Cardiac septum (tissue), 1 donor: ENCODE measurements around the gene FAM222B. TPM values are rescaled to one million over a fixed set of nuclear protein-coding genes. Genes with fewer than 3 reads are reported as not detected.
"Not testable (repeated sequence)": the region's sequence is repeated elsewhere in the genome, so short reads cannot be mapped to it uniquely, and the experiment has no call there.

ENCODE experiments used
- DNase-seq: peaks from one replicate; pipeline ENCODE4 v3.0.0-alpha.2; 2020; ENCODE audit warnings: low spot score
- intact Hi-C: fragments of 100-400 bp; cut with DNase I; formaldehyde crosslinking; loops from one replicate; pipeline ENCODE4 v1.14.0; 2022
- total RNA-seq: library from RNA; stranded (reverse); fragmentation: NEBNext Ultra II Directional; extraction: Animal tissue kit (Norgen Biotek cat#: 25700); gene quantifications from one replicate; pipeline ENCODE4 v1.2.1, GENCODE V29; 2021
- donor health status: DM: no; HTN: no; CAD: no.

Gene FAM222B
- total RNA-seq, 1 donor from 2014 or later = 18.6 TPM

DNA sequence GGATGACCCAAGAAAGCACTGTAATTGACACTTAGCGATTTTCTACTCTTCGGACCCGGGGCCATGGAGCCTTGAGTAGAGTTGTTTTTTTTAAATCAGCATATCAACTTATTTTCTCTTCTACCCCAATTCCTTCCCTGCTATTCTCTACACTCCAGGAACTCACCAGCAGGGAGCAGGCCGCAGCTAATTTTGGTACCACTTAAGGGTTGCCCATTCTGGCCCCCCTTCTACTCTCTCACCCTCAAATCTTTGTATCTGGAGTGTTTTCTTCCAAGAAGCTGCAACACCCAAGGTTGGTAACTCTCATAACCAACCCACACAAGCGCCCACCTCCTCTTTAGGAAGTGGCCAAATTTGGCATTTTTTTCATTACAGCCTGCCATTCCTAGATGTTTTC, 6.7 kb upstream of the FAM222B start:
- intact Hi-C loops = no loop called here
- DNase-seq = no peak

DNA sequence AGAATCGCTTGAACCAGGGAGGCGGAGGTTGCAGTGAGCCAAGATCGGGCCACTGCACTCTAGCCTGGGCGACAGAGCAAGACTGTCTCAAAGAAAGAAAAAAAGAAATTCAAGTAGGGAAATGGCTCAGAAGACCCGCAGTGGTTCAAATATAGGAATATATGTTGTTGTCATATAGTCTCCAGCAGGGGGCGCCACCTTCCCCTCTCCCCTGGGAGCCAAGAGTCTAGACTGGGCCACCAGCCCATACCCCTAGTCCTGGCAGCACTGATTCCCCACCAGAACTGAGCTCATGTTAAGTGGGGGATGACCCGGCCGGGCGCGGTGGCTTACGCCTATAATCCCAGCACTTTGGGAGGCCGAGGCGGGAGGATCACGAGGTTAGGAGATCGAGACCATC, 6.1 kb upstream of the FAM222B start:
- DNase-seq = peak; percentile 82
- intact Hi-C loops = not testable (repeated sequence)

DNA sequence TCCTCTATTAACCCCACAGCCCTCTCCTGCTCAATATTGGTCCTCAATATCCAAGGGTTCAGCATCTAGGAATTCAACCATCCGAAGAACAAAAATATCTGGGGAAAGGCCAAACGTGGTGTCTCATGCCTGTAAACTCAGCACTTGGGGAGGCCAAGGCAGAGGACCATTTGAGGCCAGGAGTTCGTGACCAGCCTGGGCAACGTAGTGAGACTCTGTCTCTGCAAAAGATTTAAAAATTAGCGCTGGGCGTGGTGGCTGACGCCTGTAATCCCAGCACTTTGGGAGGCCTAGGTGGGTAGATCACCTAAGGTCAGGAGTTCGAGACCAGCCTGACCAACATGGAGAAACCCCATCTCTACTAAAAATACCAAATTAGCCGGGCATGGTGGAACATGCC, 4.1 kb upstream of the FAM222B start:
- peak; percentile 29 for DNase-seq
- intact Hi-C loops = not testable (repeated sequence)

DNA sequence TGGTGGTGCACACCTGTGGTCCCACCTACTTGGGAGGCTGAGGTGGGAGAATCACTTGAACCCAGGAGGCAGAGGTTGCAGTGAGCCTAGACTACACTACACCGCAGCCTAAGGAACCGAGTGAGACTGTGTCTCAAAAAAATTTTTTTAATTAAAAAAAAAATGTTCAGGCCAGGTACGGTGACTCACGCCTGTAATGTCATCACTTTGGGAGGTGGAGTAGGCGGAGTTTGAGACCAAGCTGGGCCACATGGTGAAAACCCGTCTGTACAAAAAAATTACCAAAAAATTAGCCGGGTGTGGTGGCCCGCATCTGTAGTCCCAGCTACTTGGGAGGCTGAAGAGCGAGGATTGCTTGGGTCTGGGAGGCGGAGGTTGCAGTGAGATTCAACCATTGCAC, 3.6 kb upstream of the FAM222B start:
- DNase-seq = peak; percentile 4
- intact Hi-C loops = no loop called here

DNA sequence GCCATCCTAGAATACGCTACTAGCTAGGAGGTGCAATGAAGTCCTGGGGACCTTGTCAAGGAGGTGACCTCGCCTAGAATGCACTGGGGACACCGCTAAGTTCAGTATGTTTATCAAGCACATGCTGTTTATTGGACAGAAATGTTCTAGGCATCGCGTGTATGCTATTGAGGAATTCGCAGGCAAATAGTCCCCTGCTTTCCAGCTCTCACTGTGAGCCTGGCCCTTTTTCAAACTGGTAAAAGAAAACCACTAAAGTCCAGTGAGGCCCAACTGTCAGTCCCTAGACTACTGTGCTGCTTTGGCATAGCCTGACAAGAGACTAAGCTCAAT, 1.2 kb upstream of the FAM222B start:
- DNase-seq = no peak
- intact Hi-C loops = loop anchor here (5.0 kb wide), 2 partner anchors 54 to 81 kb away; partner anchors contain the start of gene FLOT2

DNA sequence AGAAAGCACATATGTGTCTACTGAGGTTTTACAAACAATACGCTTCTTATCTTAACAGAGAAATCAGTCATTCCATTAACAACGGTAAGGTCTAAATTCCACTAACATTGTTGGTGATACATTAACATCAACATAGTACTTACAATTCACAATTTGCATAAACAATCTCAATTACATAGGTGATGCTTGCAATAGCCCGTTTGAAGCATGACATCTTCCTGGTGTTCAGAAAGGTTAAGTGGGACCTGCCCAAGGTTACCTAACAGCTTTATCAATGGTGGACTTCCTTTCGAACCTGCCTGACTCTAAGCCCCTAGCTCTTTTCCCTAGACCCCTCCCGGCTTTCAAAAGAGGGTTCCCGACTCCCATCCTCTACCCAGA, 699 bp downstream of the FAM222B start:
- intact Hi-C loops = loop anchor here (5.0 kb wide), 2 partner anchors 55 to 80 kb away; partner anchors contain the start of gene FLOT2
- DNase-seq = no peak

DNA sequence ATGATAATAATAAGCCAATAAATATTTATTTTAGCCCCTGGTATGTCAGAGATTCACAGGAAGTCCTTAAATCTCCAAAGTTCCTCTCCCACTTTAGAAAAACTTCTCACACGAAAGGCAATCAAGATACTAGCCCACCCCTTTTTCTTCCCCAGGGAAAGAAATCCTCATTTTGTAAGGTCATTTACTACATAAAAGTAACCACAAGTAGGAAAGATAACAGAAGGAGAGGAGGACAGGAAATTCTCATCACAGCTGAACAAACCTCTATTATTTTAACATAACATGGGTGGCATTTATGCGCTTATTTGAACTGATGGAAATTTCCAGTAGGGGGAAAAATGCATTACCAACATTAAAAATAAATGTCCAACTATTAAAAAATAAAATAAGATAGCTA, 3.4 kb downstream of the FAM222B start:
- intact Hi-C loops = no loop called here
- DNase-seq = no peak

DNA sequence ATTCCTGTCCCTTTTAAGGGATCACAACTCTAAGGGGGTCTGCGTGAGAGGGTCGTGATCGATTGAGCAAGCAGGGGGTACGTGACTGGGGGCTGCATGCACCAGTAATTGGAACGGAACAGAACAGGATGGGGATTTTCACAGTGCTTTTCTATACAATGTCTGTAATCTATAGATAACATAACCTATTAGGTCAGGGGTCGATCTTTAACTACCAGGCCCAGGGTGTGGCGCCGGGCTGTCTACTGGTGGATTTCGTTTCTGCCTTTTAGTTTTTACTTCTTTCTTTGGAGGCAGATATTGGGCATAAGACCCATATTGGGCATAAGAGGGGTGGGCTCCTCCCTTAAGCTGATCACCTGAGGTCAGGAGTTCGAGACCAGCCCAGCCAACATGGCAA, 6.0 kb downstream of the FAM222B start:
- intact Hi-C loops, DNase-seq: not testable (repeated sequence)

DNA sequence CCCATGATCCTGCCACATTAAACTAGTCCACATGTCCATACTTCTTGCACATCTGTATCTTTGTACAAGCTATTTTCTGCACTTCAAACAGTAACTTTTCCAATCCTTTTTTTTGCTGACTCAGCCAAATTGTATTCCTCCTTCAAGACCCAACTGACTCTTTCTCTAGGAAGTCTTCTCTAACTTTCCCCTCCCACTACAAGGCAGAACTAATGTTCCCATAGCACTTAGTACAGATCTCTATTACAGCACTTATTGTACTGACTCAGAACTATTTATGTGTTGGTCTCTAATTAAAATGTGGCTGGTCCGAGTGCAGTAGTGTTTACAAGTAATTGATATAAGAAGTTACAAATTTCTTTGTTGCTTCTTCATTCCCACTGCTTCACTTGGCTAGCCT, 8.2 kb downstream of the FAM222B start:
- intact Hi-C loops = no loop called here

DNA sequence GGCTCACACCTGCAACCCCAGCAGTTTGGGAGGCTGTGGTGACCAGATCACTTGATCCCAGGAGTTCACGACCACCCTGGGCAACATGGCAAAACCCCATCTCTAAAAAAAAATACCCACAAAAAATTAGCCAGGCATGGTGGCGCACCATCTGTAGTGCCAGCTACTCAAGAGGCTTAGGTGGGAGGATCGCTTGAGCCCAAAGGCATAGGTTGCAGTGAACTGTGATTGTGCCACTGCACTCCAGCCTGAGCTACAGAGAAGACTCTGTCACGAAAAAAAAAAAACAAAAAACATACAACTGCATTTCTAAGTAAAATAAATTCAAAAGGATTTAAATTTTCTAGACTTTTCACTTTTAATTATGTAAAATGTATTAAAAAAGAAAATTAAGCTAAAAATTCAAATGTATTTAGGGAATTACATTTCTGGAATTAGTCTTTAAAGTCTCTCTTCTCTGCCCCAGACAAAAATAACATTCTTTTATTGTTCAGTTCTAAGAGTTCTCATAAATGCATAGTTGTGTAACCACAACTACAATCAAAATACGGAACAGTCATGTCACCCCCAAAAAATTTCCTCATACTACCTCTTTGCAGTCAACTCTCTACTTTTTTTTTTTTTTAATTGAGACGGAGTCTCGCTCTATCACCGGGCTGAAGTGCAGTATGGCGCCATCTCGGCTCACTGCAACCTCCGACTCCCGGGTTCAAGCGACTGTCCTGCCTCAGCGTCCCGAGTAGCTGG, 14.1 kb downstream of the FAM222B start:
- DNase-seq = no peak
- intact Hi-C loops = no loop called here

More for the DNA sequence above, 8.2 kb downstream of the FAM222B start:
- no peak for DNase-seq

DNA sequence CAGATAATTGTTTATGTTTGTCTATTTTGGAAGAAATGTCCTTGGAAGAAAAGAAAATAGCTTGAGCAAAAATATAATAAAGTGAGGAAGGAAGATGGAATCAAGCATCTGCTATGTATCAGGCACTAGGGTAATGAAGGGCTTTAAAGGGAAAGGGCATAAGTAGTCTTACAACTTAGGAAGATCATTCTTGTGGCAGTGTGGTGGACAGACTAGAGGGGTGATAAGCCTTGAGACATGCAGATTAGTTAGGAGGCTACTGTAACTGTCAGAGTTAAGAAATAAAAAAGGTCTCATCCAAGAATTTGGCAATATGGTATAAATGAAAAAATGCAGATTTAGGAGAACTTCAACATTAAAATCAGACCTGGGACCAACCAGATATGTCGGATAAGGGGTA, 14.9 kb downstream of the FAM222B start:
- no peak for DNase-seq
- intact Hi-C loops = no loop called here

DNA sequence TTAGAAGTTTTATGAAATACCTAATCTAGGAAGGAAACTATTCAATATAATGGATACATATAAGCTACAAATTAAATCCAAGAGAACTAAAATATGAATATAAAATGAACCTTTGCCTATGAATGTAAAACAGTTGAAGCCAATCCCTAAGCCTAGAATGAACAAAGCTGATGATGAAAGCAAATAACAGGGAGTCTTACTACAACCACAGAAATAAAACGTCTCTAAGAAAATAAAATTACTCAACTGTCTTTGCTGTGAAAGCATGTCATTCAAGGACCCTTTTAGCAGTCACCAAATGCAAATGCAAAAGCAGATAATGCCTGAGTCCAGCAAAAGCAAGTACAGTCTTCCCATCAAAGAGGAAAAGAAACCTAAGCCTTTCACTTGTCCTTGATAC, 23.0 kb downstream of the FAM222B start:
- intact Hi-C loops = no loop called here
- DNase-seq = no peak

DNA sequence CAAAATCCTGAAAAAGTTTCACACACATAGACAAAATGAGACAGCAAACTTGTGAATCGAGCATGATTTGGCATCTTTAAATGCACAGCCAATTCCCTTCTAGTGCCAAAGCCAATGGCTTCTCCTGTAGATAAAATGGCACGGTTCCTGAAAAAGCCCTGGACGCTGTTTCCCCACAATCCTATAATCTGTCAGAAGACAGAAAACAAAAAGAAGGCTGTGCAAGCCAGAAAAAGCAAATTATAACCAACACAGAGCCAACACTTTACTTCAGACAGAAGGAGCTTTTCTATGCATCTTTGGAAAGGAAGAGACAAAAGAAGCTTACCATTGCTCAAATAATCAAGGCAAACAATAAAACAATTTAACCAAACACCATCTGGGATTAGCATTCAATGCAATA, 23.8 kb downstream of the FAM222B start:
- intact Hi-C loops = no loop called here
- DNase-seq = no peak

DNA sequence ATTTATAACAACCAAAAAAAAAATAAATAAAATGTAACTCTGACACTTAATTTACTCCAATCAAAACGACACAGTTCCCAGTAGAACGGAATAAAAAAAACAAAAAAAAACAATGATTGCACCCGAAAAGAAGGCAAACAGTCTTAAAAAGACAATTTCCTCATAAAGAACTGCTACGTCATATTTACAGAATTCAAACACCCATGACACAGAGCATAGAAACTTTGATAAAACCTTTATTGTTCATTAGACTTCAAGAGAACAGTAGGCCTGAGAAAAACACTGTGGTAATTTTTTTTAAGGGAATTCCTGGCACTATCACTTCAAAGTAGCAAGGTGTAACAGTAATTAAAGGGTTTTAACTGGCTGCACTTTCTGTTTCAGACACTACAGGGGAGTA, 26.1 kb downstream of the FAM222B start:
- DNase-seq = no peak
- intact Hi-C loops = no loop called here

DNA sequence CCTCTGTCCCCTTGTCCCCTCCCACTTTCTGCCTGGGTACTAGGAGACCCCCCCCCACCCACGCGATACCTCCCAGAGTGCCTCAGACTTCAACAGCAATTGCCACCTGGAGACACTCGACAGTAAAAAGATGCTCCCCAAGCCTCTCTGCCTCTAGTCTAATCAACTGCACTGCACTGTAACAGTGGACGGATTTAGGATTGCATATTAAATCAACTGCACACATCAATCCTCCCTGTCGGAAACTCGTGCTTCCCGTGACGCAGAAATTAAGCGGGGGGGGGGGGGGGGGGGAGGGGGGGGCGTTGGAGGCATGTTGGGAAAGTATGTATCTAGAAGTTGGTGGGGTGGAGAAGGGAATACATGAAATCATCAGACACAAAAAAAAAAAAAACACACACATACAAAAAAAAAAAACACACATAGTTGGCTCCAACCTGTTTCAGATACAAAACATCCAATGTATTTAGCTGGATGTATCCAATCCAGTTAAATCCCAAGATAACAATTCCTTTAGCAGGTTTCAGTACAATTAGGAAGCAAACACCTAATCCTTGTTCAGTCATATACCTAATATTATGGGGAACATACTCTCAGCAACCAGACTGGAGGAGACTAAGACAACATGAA, 29.7 kb downstream of the FAM222B start:
- no peak for DNase-seq
- intact Hi-C loops = no loop called here

DNA sequence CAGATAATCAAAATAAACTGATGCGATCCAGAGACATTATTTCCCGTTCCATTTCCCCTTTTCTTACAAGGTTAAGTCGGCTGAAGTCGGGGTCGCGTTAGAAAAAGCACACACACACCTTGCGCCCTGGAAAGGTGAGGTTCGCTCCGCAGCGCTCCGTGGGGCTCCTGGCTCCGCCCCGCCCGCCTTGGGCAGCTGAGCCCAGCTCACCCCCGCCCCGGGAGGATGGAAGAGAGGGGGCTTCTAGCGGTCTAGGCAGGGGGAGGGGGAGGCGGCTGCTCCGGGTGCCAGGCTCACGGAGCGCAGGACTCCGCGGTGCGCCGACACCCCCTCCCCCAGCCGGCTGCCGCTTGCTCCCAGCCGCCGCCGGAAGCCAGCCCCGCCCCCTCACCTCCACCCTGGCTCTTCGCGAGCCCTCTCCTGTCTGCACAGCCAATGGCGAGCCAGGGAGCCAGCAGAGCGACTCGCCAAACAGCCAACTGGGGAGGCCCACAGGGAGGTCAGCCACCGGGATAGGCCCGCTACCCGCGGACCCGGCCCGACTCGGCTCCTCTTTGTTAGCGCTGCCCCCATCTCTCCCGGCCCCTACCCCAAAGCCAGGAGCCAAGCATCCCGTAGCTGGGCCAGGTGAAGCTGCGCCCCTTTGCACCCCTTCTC, 30.4 kb downstream of the FAM222B start:
- intact Hi-C loops = no loop called here
- peak; percentile 99 for DNase-seq

DNA sequence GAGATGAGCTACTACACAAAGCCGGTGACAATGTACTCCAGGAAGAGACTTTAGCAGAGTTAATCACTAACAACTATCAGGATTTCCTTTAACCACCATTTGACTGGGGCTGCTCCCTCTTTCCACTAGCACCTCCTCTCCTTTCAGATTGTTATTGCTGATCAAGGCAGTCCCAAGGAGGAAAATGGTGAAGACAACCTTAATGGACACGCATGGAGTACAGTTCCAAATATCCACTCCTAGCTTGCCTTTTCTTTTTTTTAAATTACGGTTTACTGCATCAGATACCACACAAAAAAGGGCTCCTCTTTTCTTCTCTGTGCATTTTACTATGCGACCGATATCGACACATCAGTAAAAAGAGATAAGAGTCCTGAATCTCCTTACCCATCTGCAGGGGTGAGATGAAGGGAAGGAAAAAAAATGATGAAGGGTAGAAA, 30.9 kb downstream of the FAM222B start:
- DNase-seq = no peak
- intact Hi-C loops = no loop called here

DNA sequence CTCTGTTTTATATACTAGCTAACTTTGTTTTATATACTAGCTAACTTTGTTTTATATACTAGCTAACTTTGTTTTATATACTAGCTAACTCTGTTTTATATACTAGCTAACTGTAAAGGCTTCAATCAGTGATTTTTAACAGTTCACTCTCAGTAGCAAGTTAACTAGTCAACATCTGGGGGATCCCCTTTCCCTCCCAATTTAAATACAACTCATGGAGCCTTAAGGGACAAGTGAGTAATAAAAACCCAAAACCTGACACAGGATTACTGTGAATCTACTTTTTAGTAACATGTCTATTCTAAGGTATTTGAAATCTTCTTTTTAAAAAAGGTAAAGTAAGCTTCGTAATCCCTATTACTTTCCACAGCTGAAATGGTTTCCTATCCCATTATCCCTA, 32.2 kb downstream of the FAM222B start:
- intact Hi-C loops = no loop called here
- DNase-seq = no peak

DNA sequence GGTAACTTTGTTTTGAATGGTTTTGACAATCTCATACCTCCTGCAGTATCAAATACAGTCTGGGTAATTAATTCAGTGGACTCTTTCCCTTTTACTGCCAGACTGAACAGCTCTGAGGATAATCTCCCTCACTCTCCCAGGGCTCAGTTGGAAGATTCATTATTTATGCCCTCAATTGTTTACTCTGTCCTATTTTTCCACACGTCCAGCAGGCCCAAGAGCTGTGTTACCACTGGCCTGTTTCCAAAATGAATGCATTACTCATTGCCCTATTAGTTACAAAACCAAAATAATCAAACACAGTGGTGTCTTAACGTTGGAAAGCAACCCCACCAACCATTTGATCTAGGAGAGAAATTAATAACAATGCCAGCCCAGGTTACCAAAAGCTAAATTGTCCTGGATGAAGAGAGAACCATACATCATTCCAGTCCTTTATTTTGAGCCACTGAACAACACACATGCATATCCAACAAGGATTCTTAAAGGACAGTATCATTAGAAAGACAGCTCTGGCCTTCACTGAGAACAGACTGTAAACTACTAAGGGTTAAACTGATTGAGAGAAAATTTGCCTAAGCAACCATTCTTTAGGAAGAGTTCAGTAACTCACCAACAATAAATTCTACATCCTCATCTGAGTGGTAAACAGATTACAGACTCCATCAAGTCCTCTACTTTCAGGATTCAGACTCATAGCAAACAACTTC, 34.5 kb downstream of the FAM222B start:
- DNase-seq = no peak
- intact Hi-C loops = no loop called here

DNA sequence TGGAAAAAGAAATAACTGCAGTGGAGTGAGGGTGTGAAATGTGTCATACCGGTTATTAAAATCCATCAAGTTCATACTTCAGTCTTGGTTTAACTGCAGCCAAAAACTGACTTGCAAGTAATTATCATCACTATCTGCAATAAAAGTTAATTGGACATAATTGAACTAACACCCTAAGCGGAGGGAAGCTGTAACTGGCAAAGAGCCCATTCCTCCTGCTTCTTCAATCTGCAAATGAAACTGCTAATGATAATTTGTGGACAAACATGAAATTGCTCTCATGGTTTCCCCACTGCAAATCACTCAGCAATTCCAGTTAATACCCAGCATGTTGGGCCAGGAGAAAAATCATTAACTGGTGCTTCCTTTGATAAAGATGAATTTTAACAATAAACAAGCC, 46.5 kb downstream of the FAM222B start:
- intact Hi-C loops = no loop called here
- DNase-seq = no peak
